IPS-15b (cell line): Measurements from ENCODE around the gene LRRC4.

Experiments used
- H3K27me3 ChIP-seq: one replicate; pipeline ENCODE4 v1.6.1; 2013; ENCODE audit warnings: low read length; ENCODE audit not compliant: control insufficient read depth, insufficient read depth
- H3K36me3 ChIP-seq: one replicate; pipeline ENCODE4 v1.6.1; 2013; ENCODE audit warnings: low read length; ENCODE audit not compliant: control insufficient read depth, insufficient read depth
- H3K4me1 ChIP-seq: one replicate; pipeline ENCODE4 v1.6.1; 2013; ENCODE audit warnings: mild to moderate bottlenecking, low read length; ENCODE audit not compliant: control insufficient read depth, insufficient read depth
- H3K4me3 ChIP-seq: one replicate; pipeline ENCODE4 v1.5.1; 2013; ENCODE audit warnings: low read depth, low read length
- H3K9ac ChIP-seq: one replicate; pipeline ENCODE4 v1.6.1; 2013; ENCODE audit warnings: low read depth, mild to moderate bottlenecking, low read length
- H3K9me3 ChIP-seq: one replicate; pipeline ENCODE4 v1.6.1; 2013; ENCODE audit warnings: mild to moderate bottlenecking, low read length; ENCODE audit not compliant: control insufficient read depth, insufficient read depth

LRRC4 gene

GRCh38 chr7:128011131-128011661 is 20.0 kb downstream of the LRRC4 start:
- no peak overlapping the region for H3K9ac ChIP-seq
- H3K4me3 ChIP-seq: no peak overlapping the region
- H3K9me3 ChIP-seq: no peaks in the 10 kb centered on the region
- no peaks in the 10 kb centered on the region for H3K4me1 ChIP-seq
- H3K36me3 ChIP-seq: no peaks in the 10 kb centered on the region
- H3K27me3 ChIP-seq: no peaks in the 10 kb centered on the region

GRCh38 chr7:128010391-128011127 is 20.7 kb downstream of the LRRC4 start:
- Histone ChIP-seq H3K9ac (no peak overlapping the region), H3K4me3 (no peak overlapping the region), H3K9me3 (no peaks in the 10 kb centered on the region), H3K36me3 (no peaks in the 10 kb centered on the region), H3K27me3 (no peaks in the 10 kb centered on the region), H3K4me1 (no peaks in the 10 kb centered on the region)

- Histone ChIP-seq H3K36me3 (no peaks in the 10 kb centered on the region), H3K4me1 (no peaks in the 10 kb centered on the region), H3K4me3 (no peak overlapping the region), H3K9me3 (no peaks in the 10 kb centered on the region), H3K9ac (no peak overlapping the region), H3K27me3 (no peaks in the 10 kb centered on the region)
These were observed 22.5 kb downstream of the LRRC4 start for GRCh38 chr7:128008744-128009143.

GRCh38 chr7:128008141-128008540 is 23.1 kb downstream of the LRRC4 start:
- H3K9me3 ChIP-seq: no peaks in the 10 kb centered on the region
- no peaks in the 10 kb centered on the region for H3K36me3 ChIP-seq
- no peaks in the 10 kb centered on the region for H3K4me1 ChIP-seq
- H3K4me3 ChIP-seq: no peak overlapping the region
- H3K9ac ChIP-seq: no peak overlapping the region
- H3K27me3 ChIP-seq: no peaks in the 10 kb centered on the region

- H3K27me3 ChIP-seq: no peaks in the 10 kb centered on the region
- H3K9me3 ChIP-seq: no peaks in the 10 kb centered on the region
- no peak overlapping the region for H3K9ac ChIP-seq
- no peak overlapping the region for H3K4me3 ChIP-seq
- H3K36me3 ChIP-seq: no peaks in the 10 kb centered on the region
- no peaks in the 10 kb centered on the region for H3K4me1 ChIP-seq
These were observed 23.9 kb downstream of the LRRC4 start for GRCh38 chr7:128007303-128007680.

- H3K9ac ChIP-seq: no peak overlapping the region
- H3K4me1 ChIP-seq: no peaks in the 10 kb centered on the region
- H3K4me3 ChIP-seq: no peak overlapping the region
- H3K36me3 ChIP-seq: no peaks in the 10 kb centered on the region
- H3K27me3 ChIP-seq: no peaks in the 10 kb centered on the region
- no peaks in the 10 kb centered on the region for H3K9me3 ChIP-seq
These were observed 24.5 kb downstream of the LRRC4 start for GRCh38 chr7:128006550-128007302.

GRCh38 chr7:128005759-128006159 is 25.5 kb downstream of the LRRC4 start:
- no peaks in the 10 kb centered on the region for H3K4me1 ChIP-seq
- no peaks in the 10 kb centered on the region for H3K36me3 ChIP-seq
- H3K27me3 ChIP-seq: no peaks in the 10 kb centered on the region
- H3K9ac ChIP-seq: no peak overlapping the region
- no peaks in the 10 kb centered on the region for H3K9me3 ChIP-seq
- H3K4me3 ChIP-seq: no peak overlapping the region

GRCh38 chr7:128005117-128005516 is 26.1 kb downstream of the LRRC4 start:
- H3K27me3 ChIP-seq: no peaks in the 10 kb centered on the region
- H3K9ac ChIP-seq: no peak overlapping the region
- H3K4me3 ChIP-seq: no peak overlapping the region
- H3K9me3 ChIP-seq: no peaks in the 10 kb centered on the region
- no peaks in the 10 kb centered on the region for H3K4me1 ChIP-seq
- H3K36me3 ChIP-seq: no peaks in the 10 kb centered on the region

- Histone ChIP-seq H3K36me3 (no peaks in the 10 kb centered on the region), H3K9me3 (no peaks in the 10 kb centered on the region), H3K4me1 (no peaks in the 10 kb centered on the region), H3K9ac (no peak overlapping the region), H3K27me3 (no peaks in the 10 kb centered on the region), H3K4me3 (no peak overlapping the region)
These were observed 26.6 kb downstream of the LRRC4 start for GRCh38 chr7:128004623-128005022.

GRCh38 chr7:128003787-128004186 is 27.4 kb downstream of the LRRC4 start:
- Histone ChIP-seq H3K9ac (no peak overlapping the region), H3K9me3 (no peaks in the 10 kb centered on the region), H3K27me3 (no peaks in the 10 kb centered on the region), H3K4me3 (no peak overlapping the region), H3K4me1 (no peaks in the 10 kb centered on the region), H3K36me3 (no peaks in the 10 kb centered on the region)

GRCh38 chr7:128003167-128003566 is 28.1 kb downstream of the LRRC4 start:
- no peaks in the 10 kb centered on the region for H3K36me3 ChIP-seq
- H3K4me1 ChIP-seq: no peaks in the 10 kb centered on the region
- H3K9ac ChIP-seq: no peak overlapping the region
- no peaks in the 10 kb centered on the region for H3K9me3 ChIP-seq
- no peaks in the 10 kb centered on the region for H3K27me3 ChIP-seq
- H3K4me3 ChIP-seq: no peak overlapping the region

- H3K4me1 ChIP-seq: no peaks in the 10 kb centered on the region
- H3K36me3 ChIP-seq: no peaks in the 10 kb centered on the region
- no peak overlapping the region for H3K9ac ChIP-seq
- H3K27me3 ChIP-seq: no peaks in the 10 kb centered on the region
- H3K4me3 ChIP-seq: no peak overlapping the region
- no peaks in the 10 kb centered on the region for H3K9me3 ChIP-seq
These were observed 30.4 kb downstream of the LRRC4 start for GRCh38 chr7:128000854-128001265.
